ENCODE measurements around the gene OSCAR. TPM values are rescaled to one million over a fixed set of nuclear protein-coding genes. Genes with fewer than 3 reads are reported as not detected.
A peak's percentile ranks its signal among the peaks of the same experiment; 100 is the strongest.

OSCAR gene
- total and polyA plus RNA-seq, 2 of the 13 experiments (the other 11 are each of a cell fraction or from before 2014, with no cell fraction given): 1.9 TPM; not detected in 1

- TF ChIP-seq ARID4A (CRISPR knock-in tag; IDR thresholded peaks at IDR 0.05; ENCODE audit: borderline replicate concordance): peak; percentile 94
- peak; percentile 48; the same call in 1 of the 2 replicates for TF ChIP-seq UBTF (CRISPR knock-in tag; IDR thresholded peaks at IDR 0.05)
- no peak for TF ChIP-seq ZNF17 (CRISPR knock-in tag; IDR thresholded peaks at IDR 0.05)
- no peak for TF ChIP-seq TIGD3 (CRISPR knock-in tag; IDR thresholded peaks at IDR 0.05; ENCODE audit: borderline replicate concordance)
- TF ChIP-seq PHF8 (CRISPR knock-in tag; IDR thresholded peaks at IDR 0.05): peak; percentile 97
- peak; percentile 60; the same call in 1 of the 2 replicates for TF ChIP-seq U2AF2 (IDR thresholded peaks at IDR 0.05; ENCODE audit: low read depth, low read length)
- no peak for TF ChIP-seq TRIM24 (CRISPR knock-in tag; IDR thresholded peaks at IDR 0.05)
- peak; percentile 91 for TF ChIP-seq KMT2B (CRISPR knock-in tag; IDR thresholded peaks at IDR 0.05)
- peak; percentile 88 for TF ChIP-seq ZNF781 (CRISPR knock-in tag; IDR thresholded peaks at IDR 0.05; ENCODE audit: borderline replicate concordance, not compliant biosample characterization)
- TF ChIP-seq IKZF1 (IDR thresholded peaks at IDR 0.05): no peak
- TF ChIP-seq IRX3 (CRISPR knock-in tag; IDR thresholded peaks at IDR 0.05; ENCODE audit: borderline replicate concordance, low read depth): no peak
- TF ChIP-seq AGO1 (IDR thresholded peaks at IDR 0.05; ENCODE audit: low read depth, low read length, poor library complexity, severe bottlenecking): peak; percentile 86
- peak; percentile 89 for TF ChIP-seq SALL1 (CRISPR knock-in tag; IDR thresholded peaks at IDR 0.05)
- peak; percentile 82; the same call in 1 of the 2 replicates for TF ChIP-seq ZNF607 (CRISPR knock-in tag; IDR thresholded peaks at IDR 0.05; ENCODE audit: borderline replicate concordance)
- no peak for TF ChIP-seq TRAFD1 (CRISPR knock-in tag; IDR thresholded peaks at IDR 0.05; ENCODE audit: borderline replicate concordance)
- peak; percentile 88 for TF ChIP-seq SMAD1 (CRISPR knock-in tag; IDR thresholded peaks at IDR 0.05; ENCODE audit: borderline replicate concordance, low read depth)
- TF ChIP-seq ZNF746 (CRISPR knock-in tag; IDR thresholded peaks at IDR 0.05): peak; percentile 87
- TF ChIP-seq ZFP41 (CRISPR knock-in tag; IDR thresholded peaks at IDR 0.05; ENCODE audit: borderline replicate concordance): no peak
Observed at GRCh38 chr19:54115109-54116063, 14.8 kb upstream of the OSCAR start, which contains the start of the genes PRPF31 and TFPT (continued).
